Measurements from ENCODE around the gene CXCR3.
"Not testable (repeated sequence)": the region's sequence is repeated elsewhere in the genome, so short reads cannot be mapped to it uniquely, and the experiment has no call there.

CXCR3 gene

DNA sequence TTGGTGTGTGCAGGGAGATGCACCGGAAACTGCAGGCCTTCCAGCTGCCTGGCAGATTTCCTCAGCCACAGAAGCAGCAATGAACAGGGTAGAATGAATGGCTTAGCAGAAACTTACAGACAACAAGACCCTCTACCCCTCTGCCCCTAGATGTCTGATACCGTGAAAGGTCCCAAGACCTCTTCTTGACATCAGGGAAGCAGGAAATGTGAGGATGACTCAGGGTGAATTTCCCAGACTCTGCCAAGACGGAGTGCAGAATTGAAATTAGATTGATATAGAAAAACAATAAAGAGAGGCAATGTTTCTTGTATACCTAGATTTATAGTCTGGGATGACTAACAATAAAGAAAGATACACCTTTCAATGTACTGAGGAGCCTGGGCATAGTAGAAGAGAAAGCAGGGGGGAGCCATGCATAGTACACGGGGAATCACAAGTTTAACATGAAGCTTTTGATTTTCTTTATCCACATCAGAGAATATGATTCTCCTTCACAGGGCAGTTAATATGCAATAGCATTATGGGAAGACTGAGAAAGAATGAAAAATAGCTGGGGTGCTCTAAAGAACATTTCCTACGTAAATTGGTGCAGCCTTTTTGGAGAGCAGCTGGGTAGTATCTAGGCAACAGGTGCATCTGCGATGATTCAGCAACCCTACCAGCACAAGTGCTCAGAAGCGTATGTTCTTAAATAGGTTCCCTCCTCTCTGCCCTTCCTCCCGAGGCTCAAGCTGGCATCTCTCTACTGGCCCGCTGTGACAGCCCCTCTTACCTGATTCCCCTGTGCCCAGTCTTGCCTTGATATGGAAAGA is 18.3 kb upstream of the CXCR3 start:
- no peak for DNase-seq

GRCh38 chrX:71634366-71634765 is 16.1 kb upstream of the CXCR3 start:
- DNase-seq, result no peak

DNA sequence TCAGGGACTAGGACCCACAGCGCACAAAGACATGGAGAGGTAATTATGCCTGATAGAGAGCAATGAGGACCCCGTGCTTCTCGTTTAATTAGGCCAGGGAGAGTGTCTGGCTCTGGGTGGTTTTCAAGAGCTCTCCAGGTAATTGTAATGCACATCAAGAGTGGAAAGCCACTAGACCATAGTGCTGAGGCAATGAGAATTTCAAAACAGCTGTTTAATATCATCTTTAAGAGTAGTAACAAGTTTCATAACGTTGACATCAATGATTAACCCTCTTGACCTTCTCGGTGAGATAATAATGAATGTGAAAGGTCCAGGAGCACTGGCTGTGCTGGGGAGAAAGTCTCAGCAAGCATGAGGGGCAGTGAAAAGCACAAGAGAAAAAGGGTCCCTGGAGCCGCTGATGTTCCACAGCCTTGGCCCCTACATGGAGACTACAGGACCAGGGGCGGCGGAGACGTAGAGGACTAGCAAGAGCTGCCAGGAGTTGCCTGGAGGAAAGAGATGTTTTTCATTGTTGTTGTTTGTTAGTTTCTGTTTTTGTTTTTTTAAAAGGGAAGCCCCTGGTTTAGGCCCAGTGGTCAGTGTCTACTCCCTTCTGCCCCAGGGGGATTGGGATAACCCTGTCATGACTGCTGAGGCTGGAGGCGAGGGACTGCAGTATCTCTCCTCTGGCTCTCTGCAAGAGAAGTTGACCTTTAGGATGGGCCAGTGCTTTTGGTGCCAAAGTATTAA is 14.8 kb upstream of the CXCR3 start:
- no peak for DNase-seq

DNA sequence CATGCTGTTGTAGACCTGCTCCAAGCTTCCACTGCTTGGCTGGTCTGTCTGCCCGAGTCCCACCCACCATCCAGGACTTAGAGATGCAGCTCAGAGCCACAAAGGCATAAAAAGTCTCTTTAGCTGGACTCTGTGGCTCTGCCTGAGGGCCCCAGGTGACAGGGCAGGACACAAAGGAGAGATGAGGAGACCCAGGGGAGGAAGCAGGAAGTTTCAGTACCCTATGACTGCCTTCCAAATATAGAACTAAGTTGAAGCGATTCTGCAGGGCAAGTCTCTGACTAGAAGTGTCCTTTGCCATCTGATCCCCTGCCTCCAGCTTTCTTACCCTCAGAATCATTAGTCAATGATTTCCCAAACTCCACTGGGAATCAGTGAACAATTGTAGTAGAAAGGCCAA is 11.2 kb upstream of the CXCR3 start:
- DNase-seq, result no peak

- DNase-seq, result no peak
Measured at GRCh38 chrX:71627588-71628404, 9.5 kb upstream of the CXCR3 start.

- no peak for DNase-seq
Measured at GRCh38 chrX:71626576-71626975, 8.3 kb upstream of the CXCR3 start.

DNA sequence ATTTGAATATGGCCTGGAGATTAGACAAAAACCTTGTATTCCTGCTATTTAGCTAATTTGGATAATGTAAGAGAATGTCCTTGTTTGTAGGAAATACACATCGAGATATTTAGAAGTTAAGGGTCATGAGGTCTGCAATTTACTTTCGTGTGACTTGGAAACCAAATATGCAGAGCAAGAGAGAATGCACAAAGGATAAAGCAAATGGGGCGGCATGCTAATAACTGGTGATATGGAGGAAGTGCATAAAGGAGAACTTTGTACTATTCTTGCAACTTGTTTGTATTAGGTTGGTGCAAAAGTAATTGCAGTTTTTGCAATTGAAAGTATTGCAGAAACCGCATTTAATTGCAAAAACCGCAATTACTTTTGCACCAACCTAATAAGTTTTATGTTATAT is 7.2 kb upstream of the CXCR3 start:
- no peak for DNase-seq

DNA sequence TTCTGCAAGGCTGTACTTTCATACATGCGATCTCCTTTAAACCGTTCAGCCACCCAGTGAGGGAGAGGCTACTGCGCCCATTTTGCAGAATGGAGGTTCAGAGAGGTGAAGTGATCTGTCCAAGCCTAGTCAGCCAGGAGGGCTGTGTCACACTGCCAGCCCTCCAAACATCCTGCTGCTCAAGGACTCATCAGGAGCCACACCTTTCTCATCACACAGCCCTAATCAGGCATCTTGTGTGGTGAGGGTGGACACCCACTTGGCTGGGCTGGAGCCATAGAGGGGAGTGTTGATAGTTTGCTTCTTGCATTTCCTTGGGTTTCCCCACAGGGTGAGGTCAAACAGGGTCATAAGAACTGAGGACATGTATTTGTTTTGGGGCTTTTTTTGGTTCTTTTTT is 5.4 kb upstream of the CXCR3 start:
- DNase-seq, result no peak

- DNase-seq, result no peak
Measured at GRCh38 chrX:71622576-71623450, 4.5 kb upstream of the CXCR3 start.

DNA sequence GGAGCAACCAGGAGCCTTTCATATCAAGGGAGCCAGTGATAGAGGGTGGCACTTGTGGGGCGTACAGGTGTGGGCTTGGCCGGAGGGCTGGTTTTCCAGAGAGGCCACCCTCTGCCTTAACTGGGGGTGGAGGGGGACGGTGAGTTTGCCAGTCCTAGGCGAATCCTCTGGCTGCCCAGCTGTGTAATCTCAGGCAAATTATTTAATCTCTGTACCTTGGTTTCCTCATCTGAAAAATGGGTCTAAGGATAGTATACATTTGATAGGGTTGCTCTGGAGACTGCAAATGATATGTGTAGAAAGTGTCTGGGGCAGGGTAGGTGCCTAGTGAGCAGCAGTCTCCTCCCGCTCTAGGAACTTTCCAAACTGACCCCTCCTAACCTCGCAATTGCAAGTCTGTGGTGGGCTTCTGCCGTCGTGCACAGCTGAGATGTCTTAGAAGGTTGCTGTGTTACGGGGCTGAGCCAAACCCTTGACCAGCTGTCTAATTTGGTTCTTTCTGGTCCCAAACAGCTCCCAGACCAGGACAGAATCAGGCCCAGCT is 3.8 kb upstream of the CXCR3 start:
- no peak for DNase-seq

- no peak for DNase-seq
Measured at GRCh38 chrX:71621603-71622002, 3.3 kb upstream of the CXCR3 start.

DNA sequence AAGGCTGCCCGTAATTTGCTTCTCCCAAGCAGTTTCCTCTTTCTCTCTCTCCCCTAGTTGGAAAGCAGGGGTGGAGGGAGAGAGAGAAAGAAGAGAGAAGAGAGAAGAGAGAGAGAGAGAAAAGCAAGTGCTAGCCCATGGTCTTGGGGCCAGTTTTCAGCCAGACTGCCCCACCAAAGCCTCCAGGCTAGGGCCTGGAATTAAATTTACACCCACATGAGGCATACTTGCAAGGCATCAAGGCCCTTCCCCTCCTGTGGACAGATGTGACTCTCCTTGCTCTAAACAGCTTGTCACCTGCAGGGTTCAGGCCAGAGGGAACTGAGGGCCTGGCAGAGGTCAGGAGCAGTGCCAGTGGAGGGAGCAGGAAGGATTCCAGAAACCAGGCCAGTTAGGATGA is 1.7 kb upstream of the CXCR3 start:
- DNase-seq, result no peak

- DNase-seq, result no peak
Measured at GRCh38 chrX:71619193-71619592, 882 bp upstream of the CXCR3 start.

- DNase-seq, result no peak
Measured at GRCh38 chrX:71618787-71619186, 476 bp upstream of the CXCR3 start.

- no peak for DNase-seq
Measured at GRCh38 chrX:71617742-71618141, 569 bp downstream of the CXCR3 start.

- no peak for DNase-seq
Measured at GRCh38 chrX:71616672-71617529, 1.4 kb downstream of the CXCR3 start.

- no peak for DNase-seq
Measured at GRCh38 chrX:71615954-71616353, 2.4 kb downstream of the CXCR3 start.

DNA sequence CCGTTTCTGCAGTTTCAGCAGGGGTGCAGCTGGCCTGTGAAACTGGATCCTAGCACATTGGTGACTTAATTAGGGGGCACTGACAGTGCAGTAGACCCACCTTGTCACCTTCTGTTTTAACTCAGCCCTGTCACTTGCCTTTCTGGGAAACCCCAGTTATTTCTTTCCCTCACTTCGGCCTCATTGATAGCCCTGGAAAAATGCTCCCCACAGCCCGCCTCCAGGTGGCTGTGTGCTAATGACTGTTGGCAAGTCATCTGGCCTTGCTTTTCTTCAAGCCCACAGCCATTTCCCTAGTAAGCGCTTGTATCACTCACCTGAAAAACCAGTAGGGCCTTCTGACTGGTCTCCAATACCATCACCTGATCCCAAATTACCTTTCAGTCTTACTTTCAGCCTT is 3.3 kb downstream of the CXCR3 start:
- DNase-seq, result no peak

DNA sequence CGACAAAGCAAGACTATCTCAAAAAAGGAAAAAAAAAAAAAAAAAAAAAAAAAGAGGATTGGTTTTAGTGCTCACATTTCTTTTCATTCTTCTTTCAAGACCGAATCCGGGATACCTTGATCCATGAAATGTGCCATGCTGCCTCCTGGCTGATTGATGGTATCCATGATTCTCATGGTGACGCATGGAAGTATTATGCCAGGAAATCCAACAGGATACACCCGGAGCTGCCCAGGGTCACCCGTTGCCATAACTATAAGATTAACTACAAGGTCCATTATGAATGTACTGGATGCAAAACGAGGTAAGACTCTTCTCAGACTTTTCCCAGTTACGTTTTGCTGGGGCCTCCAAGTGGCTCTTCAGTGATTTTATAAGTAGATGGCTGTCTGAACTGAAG is 6.1 kb downstream of the CXCR3 start:
- DNase-seq, result no peak

DNA sequence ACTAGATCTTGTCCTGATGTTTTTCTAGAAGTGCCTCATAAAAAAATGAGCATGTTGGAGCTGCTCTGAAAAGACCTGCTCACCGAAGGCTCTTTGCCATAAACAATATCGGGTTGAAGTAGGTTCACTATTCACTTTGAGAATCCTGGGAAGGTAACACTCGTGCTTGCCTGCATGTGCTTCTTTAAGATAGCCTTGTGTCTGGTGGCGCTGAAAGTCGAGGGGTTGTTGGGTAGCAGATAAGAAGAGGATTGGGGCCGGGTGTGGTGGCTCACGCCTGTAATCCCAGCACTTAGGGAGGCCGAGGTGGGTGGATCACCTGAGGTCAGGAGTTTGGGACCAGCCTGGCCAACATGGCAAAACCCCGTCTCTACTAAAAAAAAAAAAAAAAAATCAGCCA is 6.6 kb downstream of the CXCR3 start:
- DNase-seq, result not testable (repeated sequence)

- no peak for DNase-seq
Measured at GRCh38 chrX:71609095-71609750, 9.1 kb downstream of the CXCR3 start.

Data from cortex of kidney (tissue), 1 donor.